CD14-positive monocyte (primary cell): ENCODE results near the gene TMUB2. TPM values are rescaled to one million over a fixed set of nuclear protein-coding genes. Genes with fewer than 3 reads are reported as not detected.

Source experiments
- DNase-seq, 3 donors: peaks; one replicate each; pipeline ENCODE4 v3.0.0-alpha.2; 2011 to 2022
- H2AFZ ChIP-seq: 2 replicates; pipeline ENCODE4 v1.6.0; 2012; ENCODE audit warnings: mild to moderate bottlenecking, low read depth, low read length, inconsistent platforms; ENCODE audit not compliant: insufficient read depth, poor library complexity, severe bottlenecking
- H3K27ac ChIP-seq, 2 donors: 1 replicate in 1 of 2; 2 replicates in 1 of 2; pipeline ENCODE4 v1.5.1; 2012 to 2013; ENCODE audit warnings: low read length in 2 of 2, control low read depth in 1 of 2, inconsistent platforms in 1 of 2, low read depth in 1 of 2, mild to moderate bottlenecking in 1 of 2
- H3K27me3 ChIP-seq, 2 donors: one replicate each; pipeline versions ENCODE4 v1.6.0 to v1.6.1; 2011 to 2013; ENCODE audit warnings: low read length in 2 of 2; ENCODE audit not compliant: control insufficient read depth in 2 of 2, insufficient read depth in 2 of 2
- H3K36me3 ChIP-seq, 2 donors: replicated peaks in 1 of 2; 1 replicate in 1 of 2; 2 replicates in 1 of 2; pipeline versions ENCODE4 v1.5.1 to v1.6.1; 2012 to 2013; ENCODE audit warnings: low read length in 2 of 2, control low read depth in 1 of 2, inconsistent platforms in 1 of 2, mild to moderate bottlenecking in 1 of 2; ENCODE audit not compliant: insufficient read depth in 2 of 2, control insufficient read depth in 1 of 2
- H3K4me1 ChIP-seq, 2 donors: 1 replicate in 1 of 2; 2 replicates in 1 of 2; pipeline versions ENCODE4 v1.5.1 to v1.6.1; 2012 to 2013; ENCODE audit warnings: low read length in 2 of 2, control low read depth in 1 of 2, inconsistent platforms in 1 of 2, mild to moderate bottlenecking in 1 of 2, moderate library complexity in 1 of 2; ENCODE audit not compliant: insufficient read depth in 2 of 2, control insufficient read depth in 1 of 2
- H3K4me2 ChIP-seq: replicated peaks from 2 replicates; pipeline ENCODE3; 2012; ENCODE audit warnings: low read length, moderate library complexity, mild to moderate bottlenecking; ENCODE audit not compliant: poor library complexity, severe bottlenecking; ENCODE audit errors: extremely low read depth
- H3K4me3 ChIP-seq, 3 experiments: fragments of 200-600 bp in 1 of 3; sonication (generic) in 1 of 3; replicated peaks in 1 of 3; 1 replicate in 2 of 3; 2 replicates in 1 of 3; pipeline ENCODE4 v1.5.1; 2011 to 2013; ENCODE audit warnings: low read length in 3 of 3, mild to moderate bottlenecking in 3 of 3, control low read depth in 2 of 3, low read depth in 2 of 3, inconsistent platforms in 1 of 3, moderate library complexity in 1 of 3
- H3K79me2 ChIP-seq: 2 replicates; pipeline ENCODE4 v1.6.0; 2012; ENCODE audit warnings: mild to moderate bottlenecking, control low read depth, inconsistent platforms, low read length, moderate library complexity; ENCODE audit not compliant: insufficient read depth
- H3K9ac ChIP-seq: 2 replicates; pipeline ENCODE4 v1.6.0; 2017; ENCODE audit warnings: low read length, mild to moderate bottlenecking; ENCODE audit not compliant: insufficient read depth, poor library complexity, severe bottlenecking
- H3K9me3 ChIP-seq, 2 donors: replicated peaks in 1 of 2; 1 replicate in 1 of 2; 2 replicates in 1 of 2; pipeline versions ENCODE4 v1.5.1 to v1.6.1; 2012 to 2013; ENCODE audit warnings: low read length in 2 of 2, control low read depth in 1 of 2; ENCODE audit not compliant: control insufficient read depth in 1 of 2, insufficient read depth in 1 of 2
- H4K20me1 ChIP-seq: 2 replicates; pipeline ENCODE4 v1.6.0; 2012; ENCODE audit warnings: mild to moderate bottlenecking, low read length, control low read depth, moderate library complexity; ENCODE audit not compliant: insufficient read depth
- H3K27ac Mint-ChIP-seq, 7 donors: one replicate each; pipeline ENCODE4 v1.8.0; 2020; ENCODE audit warnings: mild to moderate bottlenecking in 7 of 7, mixed read lengths in 7 of 7, moderate library complexity in 6 of 7, inconsistent platforms in 2 of 7
- H3K27me3 Mint-ChIP-seq, 3 donors: one replicate each; pipeline ENCODE4 v1.8.0; 2021 to 2022; ENCODE audit warnings: low read depth in 3 of 3, mild to moderate bottlenecking in 3 of 3, mixed read lengths in 3 of 3, moderate library complexity in 3 of 3, inconsistent platforms in 1 of 3
- H3K36me3 Mint-ChIP-seq, 2 donors: one replicate each; pipeline ENCODE4 v1.8.0; 2020; ENCODE audit warnings: mixed read lengths in 2 of 2, inconsistent platforms in 1 of 2, mild to moderate bottlenecking in 1 of 2
- H3K4me1 Mint-ChIP-seq: one replicate; pipeline ENCODE4 v1.8.0; 2020; ENCODE audit warnings: mild to moderate bottlenecking, mixed read lengths
- H3K4me3 Mint-ChIP-seq, 2 donors: one replicate each; pipeline ENCODE4 v1.8.0; 2020; ENCODE audit warnings: mild to moderate bottlenecking in 2 of 2, mixed read lengths in 2 of 2, moderate library complexity in 1 of 2
- H3K9me3 Mint-ChIP-seq, 7 donors: one replicate each; pipeline ENCODE4 v1.8.0; 2020 to 2022; ENCODE audit warnings: mixed read lengths in 7 of 7, mild to moderate bottlenecking in 6 of 7, moderate library complexity in 6 of 7, inconsistent platforms in 2 of 7
- CTCF ChIP-seq: fragments of 200-600 bp; IDR thresholded peaks from one replicate; pipeline ENCODE4 v1.8.0; 2022; ENCODE audit warnings: antibody characterized with exemption, mild to moderate bottlenecking
- WGBS: methylation state at CpG from one replicate; pipeline ENCODE4 v1.1.5; 2013; ENCODE audit warnings: missing lambda C conversion rate; ENCODE audit not compliant: insufficient coverage; 5-methylcytosine and 5-hydroxymethylcytosine counted together
- intact Hi-C, 2 donors: fragments of 100-400 bp; cut with micrococcal nuclease; formaldehyde crosslinking; loops; one replicate each; pipeline versions ENCODE4 v1.15.0 to v1.15.1; 2023
- polyA plus RNA-seq, 3 donors: library from polyadenylated mRNA; depleted of rRNA in 1 of 3; unstranded in 2 of 3; stranded (reverse) in 1 of 3; fragments of 300-500 nt in 2 of 3; fragments of >200 nt in 1 of 3; fragmentation: Illumina TruSeq in 2 of 3; gene quantifications; 1 replicate in 2 of 3; 2 replicates in 1 of 3; pipeline ENCODE4 v1.2.3, GENCODE V29; 2012 to 2021

The TMUB2 gene
- polyA plus RNA-seq, 3 donors: 41.3 to 118 (median 41.7) TPM

GRCh38 chr17:44191941-44192496 lies 5.2 kb downstream of the TMUB2 start:
- Histone ChIP-seq H3K4me1 (peaks cover 31 to 38% of the 10 kb centered on the region in 2 donors), H3K36me3 (peaks cover 62 to 72% of the 10 kb centered on the region in 2 donors), H3K27ac (peak overlapping the region; percentile 24 to 48), H3K9me3 (no peaks in the 10 kb centered on the region), H4K20me1 (peaks cover 59% of the 10 kb centered on the region), H3K9ac (no peak overlapping the region), H3K79me2 (peaks cover 56% of the 10 kb centered on the region), H3K4me3 (no peak overlapping the region), H2AFZ (no peak overlapping the region), H3K27me3 (no peaks in the 10 kb centered on the region), H3K4me2 (no peak overlapping the region)
- no peaks in the 10 kb centered on the region for H3K27me3 Mint-ChIP-seq
- H3K27ac Mint-ChIP-seq: peak overlapping the region in 3 of 7 donors; percentile 22 to 47 (median 40)
- no CpG with 5 or more reads among the region's 7 CpGs for WGBS
- H3K4me1 Mint-ChIP-seq: peaks cover 31% of the 10 kb centered on the region
- H3K4me3 Mint-ChIP-seq: no peak overlapping the region
- no peak for DNase-seq
- H3K9me3 Mint-ChIP-seq: no peaks in the 10 kb centered on the region
- no peak for TF ChIP-seq CTCF
- intact Hi-C loops: no loop called here
- H3K36me3 Mint-ChIP-seq: peaks cover 57 to 75% of the 10 kb centered on the region in 2 donors

GRCh38 chr17:44192750-44193149 lies 6.0 kb downstream of the TMUB2 start:
- TF ChIP-seq CTCF: no peak
- H3K4me3 ChIP-seq: no peak overlapping the region
- H3K27me3 Mint-ChIP-seq: no peaks in the 10 kb centered on the region
- H3K79me2 ChIP-seq: peaks cover 56% of the 10 kb centered on the region
- H3K4me1 ChIP-seq: peaks cover 35 to 43% of the 10 kb centered on the region in 2 donors
- no peaks in the 10 kb centered on the region for H3K27me3 ChIP-seq
- H3K9me3 ChIP-seq: no peaks in the 10 kb centered on the region
- H4K20me1 ChIP-seq: peaks cover 66% of the 10 kb centered on the region
- H2AFZ ChIP-seq: no peak overlapping the region
- peak overlapping the region in 5 of 7 donors; percentile 37 to 82 (median 60) for H3K27ac Mint-ChIP-seq
- peaks cover 64 to 82% of the 10 kb centered on the region in 2 donors for H3K36me3 Mint-ChIP-seq
- H3K4me1 Mint-ChIP-seq: peaks cover 33% of the 10 kb centered on the region
- WGBS: no CpG with 5 or more reads among the region's 5 CpGs
- H3K4me3 Mint-ChIP-seq: no peak overlapping the region
- no peak for DNase-seq
- intact Hi-C loops: no loop called here
- peak overlapping the region; percentile 24 to 48 for H3K27ac ChIP-seq
- H3K36me3 ChIP-seq: peaks cover 67 to 79% of the 10 kb centered on the region in 2 donors
- H3K9me3 Mint-ChIP-seq: no peaks in the 10 kb centered on the region
- H3K9ac ChIP-seq: no peak overlapping the region
- H3K4me2 ChIP-seq: no peak overlapping the region
